Measurements from ENCODE around the gene DPP10.

DNA sequence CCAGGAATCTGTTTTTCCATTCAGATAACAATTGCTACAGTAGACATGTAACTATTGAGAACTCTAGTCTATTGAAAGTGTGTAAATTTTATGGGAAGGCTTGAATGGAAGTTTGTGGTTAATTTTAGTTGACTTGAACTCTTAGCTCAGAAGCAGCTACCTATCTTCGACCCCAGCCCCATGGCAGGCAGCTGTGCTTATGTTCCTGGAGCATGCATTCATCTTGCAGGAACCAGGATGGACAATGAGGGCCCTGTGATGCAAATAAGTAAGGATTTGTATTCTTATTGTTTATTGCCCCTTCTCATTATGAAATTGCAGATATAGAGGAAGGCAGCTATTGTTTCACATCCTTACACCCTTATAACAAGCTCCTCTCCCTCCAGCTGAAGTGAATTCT lies 1252.2 kb downstream of the DPP10 start:
- TF ChIP-seq TAF1 (IDR thresholded peaks at IDR 0.05; ENCODE audit: low read depth) (no peak), CREB1 (IDR thresholded peaks at IDR 0.05; ENCODE audit: low read depth) (no peak), EP300 (IDR thresholded peaks at IDR 0.05; ENCODE audit: borderline replicate concordance) (no peak)
- TF ChIP-seq, protein P1, sequence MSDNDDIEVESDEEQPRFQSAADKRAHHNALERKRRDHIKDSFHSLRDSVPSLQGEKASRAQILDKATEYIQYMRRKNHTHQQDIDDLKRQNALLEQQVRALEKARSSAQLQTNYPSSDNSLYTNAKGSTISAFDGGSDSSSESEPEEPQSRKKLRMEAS (IDR thresholded peaks at IDR 0.05), result no peak
- TF ChIP-seq, protein P2, sequence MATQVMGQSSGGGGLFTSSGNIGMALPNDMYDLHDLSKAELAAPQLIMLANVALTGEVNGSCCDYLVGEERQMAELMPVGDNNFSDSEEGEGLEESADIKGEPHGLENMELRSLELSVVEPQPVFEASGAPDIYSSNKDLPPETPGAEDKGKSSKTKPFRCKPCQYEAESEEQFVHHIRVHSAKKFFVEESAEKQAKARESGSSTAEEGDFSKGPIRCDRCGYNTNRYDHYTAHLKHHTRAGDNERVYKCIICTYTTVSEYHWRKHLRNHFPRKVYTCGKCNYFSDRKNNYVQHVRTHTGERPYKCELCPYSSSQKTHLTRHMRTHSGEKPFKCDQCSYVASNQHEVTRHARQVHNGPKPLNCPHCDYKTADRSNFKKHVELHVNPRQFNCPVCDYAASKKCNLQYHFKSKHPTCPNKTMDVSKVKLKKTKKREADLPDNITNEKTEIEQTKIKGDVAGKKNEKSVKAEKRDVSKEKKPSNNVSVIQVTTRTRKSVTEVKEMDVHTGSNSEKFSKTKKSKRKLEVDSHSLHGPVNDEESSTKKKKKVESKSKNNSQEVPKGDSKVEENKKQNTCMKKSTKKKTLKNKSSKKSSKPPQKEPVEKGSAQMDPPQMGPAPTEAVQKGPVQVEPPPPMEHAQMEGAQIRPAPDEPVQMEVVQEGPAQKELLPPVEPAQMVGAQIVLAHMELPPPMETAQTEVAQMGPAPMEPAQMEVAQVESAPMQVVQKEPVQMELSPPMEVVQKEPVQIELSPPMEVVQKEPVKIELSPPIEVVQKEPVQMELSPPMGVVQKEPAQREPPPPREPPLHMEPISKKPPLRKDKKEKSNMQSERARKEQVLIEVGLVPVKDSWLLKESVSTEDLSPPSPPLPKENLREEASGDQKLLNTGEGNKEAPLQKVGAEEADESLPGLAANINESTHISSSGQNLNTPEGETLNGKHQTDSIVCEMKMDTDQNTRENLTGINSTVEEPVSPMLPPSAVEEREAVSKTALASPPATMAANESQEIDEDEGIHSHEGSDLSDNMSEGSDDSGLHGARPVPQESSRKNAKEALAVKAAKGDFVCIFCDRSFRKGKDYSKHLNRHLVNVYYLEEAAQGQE (IDR thresholded peaks at IDR 0.05; ENCODE audit: low read depth), result no peak

Data from Ishikawa (cell line).